Measurements from ENCODE around the gene RPRD1B.

Gene RPRD1B

GRCh38 chr20:38044685-38045084 is 11.1 kb downstream of the RPRD1B start:
- no peaks in the 10 kb centered on the region for H3K27me3 ChIP-seq (replicated peaks; ENCODE audit: control insufficient read depth, insufficient read depth, low read length)
- no peak overlapping the region for H3K4me3 ChIP-seq (replicated peaks; ENCODE audit: low read depth, low read length)
- peaks cover 6% of the 10 kb centered on the region for H3K36me3 ChIP-seq (ENCODE audit: control insufficient read depth, insufficient read depth, low read length)
- no peak for TF ChIP-seq CTCF (IDR thresholded peaks at IDR 0.05; ENCODE audit: insufficient read depth, low read length, poor library complexity, severe bottlenecking)
- no peak for DNase-seq (ENCODE audit: extremely low read depth, insufficient read length)

GRCh38 chr20:38046572-38046971 is 13.0 kb downstream of the RPRD1B start:
- Histone ChIP-seq H3K4me3 (replicated peaks; ENCODE audit: low read depth, low read length) (no peak overlapping the region), H3K27me3 (replicated peaks; ENCODE audit: control insufficient read depth, insufficient read depth, low read length) (no peaks in the 10 kb centered on the region), H3K36me3 (ENCODE audit: control insufficient read depth, insufficient read depth, low read length) (peaks cover 7% of the 10 kb centered on the region)
- no peak for DNase-seq (ENCODE audit: extremely low read depth, insufficient read length)
- no peak for TF ChIP-seq CTCF (IDR thresholded peaks at IDR 0.05; ENCODE audit: insufficient read depth, low read length, poor library complexity, severe bottlenecking)

GRCh38 chr20:38049800-38050199 is 16.3 kb downstream of the RPRD1B start:
- peaks cover 6% of the 10 kb centered on the region for H3K36me3 ChIP-seq (ENCODE audit: control insufficient read depth, insufficient read depth, low read length)
- H3K4me3 ChIP-seq (replicated peaks; ENCODE audit: low read depth, low read length), result no peak overlapping the region
- no peak for TF ChIP-seq CTCF (IDR thresholded peaks at IDR 0.05; ENCODE audit: insufficient read depth, low read length, poor library complexity, severe bottlenecking)
- no peaks in the 10 kb centered on the region for H3K27me3 ChIP-seq (replicated peaks; ENCODE audit: control insufficient read depth, insufficient read depth, low read length)
- no peak for DNase-seq (ENCODE audit: extremely low read depth, insufficient read length)

- TF ChIP-seq CTCF (IDR thresholded peaks at IDR 0.05; ENCODE audit: insufficient read depth, low read length, poor library complexity, severe bottlenecking), result no peak
- peaks cover 7% of the 10 kb centered on the region for H3K36me3 ChIP-seq (ENCODE audit: control insufficient read depth, insufficient read depth, low read length)
These were observed 17.1 kb downstream of the RPRD1B start for GRCh38 chr20:38050686-38051085.

GRCh38 chr20:38052870-38053269 is 19.3 kb downstream of the RPRD1B start:
- Histone ChIP-seq H3K27me3 (replicated peaks; ENCODE audit: control insufficient read depth, insufficient read depth, low read length) (no peaks in the 10 kb centered on the region), H3K36me3 (ENCODE audit: control insufficient read depth, insufficient read depth, low read length) (peaks cover 7% of the 10 kb centered on the region), H3K4me3 (replicated peaks; ENCODE audit: low read depth, low read length) (no peak overlapping the region)
- no peak for DNase-seq (ENCODE audit: extremely low read depth, insufficient read length)
- TF ChIP-seq CTCF (IDR thresholded peaks at IDR 0.05; ENCODE audit: insufficient read depth, low read length, poor library complexity, severe bottlenecking), result no peak

More at GRCh38 chr20:38050686-38051085, 17.1 kb downstream of the RPRD1B start:
- no peak for DNase-seq (ENCODE audit: extremely low read depth, insufficient read length)
- H3K4me3 ChIP-seq (replicated peaks; ENCODE audit: low read depth, low read length), result no peak overlapping the region
- no peaks in the 10 kb centered on the region for H3K27me3 ChIP-seq (replicated peaks; ENCODE audit: control insufficient read depth, insufficient read depth, low read length)

- H3K36me3 ChIP-seq (ENCODE audit: control insufficient read depth, insufficient read depth, low read length), result peaks cover 13% of the 10 kb centered on the region
- H3K27me3 ChIP-seq (replicated peaks; ENCODE audit: control insufficient read depth, insufficient read depth, low read length), result no peaks in the 10 kb centered on the region
- no peak overlapping the region for H3K4me3 ChIP-seq (replicated peaks; ENCODE audit: low read depth, low read length)
- TF ChIP-seq CTCF (IDR thresholded peaks at IDR 0.05; ENCODE audit: insufficient read depth, low read length, poor library complexity, severe bottlenecking), result no peak
- no peak for DNase-seq (ENCODE audit: extremely low read depth, insufficient read length)
These were observed 21.1 kb downstream of the RPRD1B start for GRCh38 chr20:38054647-38055046.

Data from GM06990 (cell line).